Activated naive CD4-positive, alpha-beta T cell treated with anti-CD3 and anti-CD28 coated beads, Interleukin-2, amount 10 ng/mL, durations not matched to agents 7 days and 5 days (primary cell): ENCODE measurements around the gene KCNAB2.

ENCODE experiments used
- CTCF ChIA-PET: fragments of 350-600 bp; sonication (Branson Sonifier 250); formaldehyde crosslinking; loops from one replicate; lab custom pipeline; 2021; ENCODE audit warnings: antibody characterized with exemption; lab: Charles Lee
- DNase-seq: peaks from one replicate; pipeline ENCODE4 v3.0.0-alpha.2; 2020
- H3K27ac Mint-ChIP-seq: one replicate; pipeline ENCODE4 v1.8.0; 2021; ENCODE audit warnings: mild to moderate bottlenecking, moderate library complexity, mixed read lengths
- H3K27me3 Mint-ChIP-seq: one replicate; pipeline ENCODE4 v1.8.0; 2021; ENCODE audit warnings: mild to moderate bottlenecking, mixed read lengths
- H3K36me3 Mint-ChIP-seq: one replicate; pipeline ENCODE4 v1.8.0; 2021; ENCODE audit warnings: mixed read lengths
- H3K4me1 Mint-ChIP-seq: one replicate; pipeline ENCODE4 v1.8.0; 2021; ENCODE audit warnings: mixed read lengths
- H3K4me3 Mint-ChIP-seq: one replicate; pipeline ENCODE4 v1.8.0; 2021; ENCODE audit warnings: mild to moderate bottlenecking, moderate library complexity, mixed read lengths
- H3K9me3 Mint-ChIP-seq: one replicate; pipeline ENCODE4 v1.8.0; 2021; ENCODE audit warnings: mixed read lengths

Gene KCNAB2

GRCh38 chr1:6108476-6108875, 62.8 kb downstream of the KCNAB2 start:
- no peaks in the 10 kb centered on the region for H3K4me1 Mint-ChIP-seq
- H3K27ac Mint-ChIP-seq = no peak overlapping the region
- H3K9me3 Mint-ChIP-seq = peaks cover 4% of the 10 kb centered on the region
- CTCF ChIA-PET = interaction anchor here (1.4 to 1.6 kb wide), 2 partner anchors 134 to 137 kb away, joined by 3 to 6 read pairs; no protein-coding TSS in a partner anchor
- no peak for DNase-seq
- H3K4me3 Mint-ChIP-seq = no peak overlapping the region
- H3K36me3 Mint-ChIP-seq = no peaks in the 10 kb centered on the region
- H3K27me3 Mint-ChIP-seq = peaks cover 45% of the 10 kb centered on the region

- no peak overlapping the region for H3K4me3 Mint-ChIP-seq
- CTCF ChIA-PET = interaction anchor here (0.5 to 1.6 kb wide), 3 partner anchors 134 to 411 kb away, joined by 3 to 6 read pairs (median 3); no protein-coding TSS in a partner anchor
- no peaks in the 10 kb centered on the region for H3K4me1 Mint-ChIP-seq
- peaks cover 4% of the 10 kb centered on the region for H3K9me3 Mint-ChIP-seq
- no peak overlapping the region for H3K27ac Mint-ChIP-seq
- H3K27me3 Mint-ChIP-seq = peaks cover 46% of the 10 kb centered on the region
- H3K36me3 Mint-ChIP-seq = no peaks in the 10 kb centered on the region
- DNase-seq = peak; percentile 55
These were observed 63.4 kb downstream of the KCNAB2 start for GRCh38 chr1:6108937-6109614.

DNA sequence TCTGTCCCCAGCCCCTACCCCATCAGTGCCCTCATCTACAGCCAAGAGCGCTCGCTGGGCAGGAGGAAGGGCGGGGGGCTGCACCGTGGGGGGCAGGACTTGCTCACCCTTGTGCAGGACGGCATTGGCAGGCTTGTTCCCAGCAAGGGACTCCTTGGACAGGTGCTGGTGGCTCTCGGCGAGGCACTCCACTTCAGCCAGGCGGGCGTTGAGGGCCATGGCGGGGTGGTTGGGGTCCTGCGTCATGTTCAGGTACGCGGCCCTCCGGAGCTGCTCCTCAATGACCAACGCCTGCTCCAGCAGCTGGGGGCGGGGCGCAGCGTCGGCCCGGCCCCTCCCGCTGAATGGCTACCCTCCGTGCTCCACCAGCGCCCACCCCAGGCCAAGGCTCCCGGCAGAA, 64.0 kb downstream of the KCNAB2 start:
- no peaks in the 10 kb centered on the region for H3K36me3 Mint-ChIP-seq
- peaks cover 46% of the 10 kb centered on the region for H3K27me3 Mint-ChIP-seq
- H3K4me3 Mint-ChIP-seq = no peak overlapping the region
- H3K27ac Mint-ChIP-seq = no peak overlapping the region
- H3K9me3 Mint-ChIP-seq = peaks cover 4% of the 10 kb centered on the region
- H3K4me1 Mint-ChIP-seq = no peaks in the 10 kb centered on the region
- CTCF ChIA-PET = interaction anchor here (0.5 to 1.6 kb wide), 3 partner anchors 133 to 411 kb away, joined by 3 to 6 read pairs (median 3); no protein-coding TSS in a partner anchor
- no peak for DNase-seq

DNA sequence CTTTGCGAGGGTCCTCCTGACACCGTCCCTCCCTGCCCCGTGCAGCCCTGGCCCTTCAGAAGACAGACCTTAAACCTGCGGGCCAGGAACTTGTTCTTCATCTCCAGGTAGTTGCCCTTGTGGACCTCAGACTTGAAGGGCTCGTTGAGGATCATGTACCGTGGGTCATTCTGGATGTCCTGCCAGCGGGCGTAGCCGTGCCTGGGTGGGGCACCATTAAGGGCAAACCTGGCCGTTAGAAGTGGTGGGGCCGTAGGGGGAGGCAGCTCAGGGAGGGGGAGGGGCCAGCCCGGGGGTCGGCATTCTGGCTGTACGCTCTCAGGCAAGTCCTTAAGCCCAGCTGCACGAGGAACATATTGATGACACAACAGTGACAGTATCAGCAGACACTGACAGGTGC, 64.6 kb downstream of the KCNAB2 start:
- DNase-seq = no peak
- CTCF ChIA-PET = interaction anchor here (0.7 to 1.6 kb wide), 2 partner anchors 66 to 135 kb away, joined by 3 to 6 read pairs; no protein-coding TSS in a partner anchor

GRCh38 chr1:6111571-6111970, 65.9 kb downstream of the KCNAB2 start:
- CTCF ChIA-PET = no interaction called here
- Mint-ChIP-seq H3K4me1 (peaks cover under 1% of the 10 kb centered on the region), H3K9me3 (peaks cover 5% of the 10 kb centered on the region), H3K36me3 (no peaks in the 10 kb centered on the region), H3K27me3 (peaks cover 52% of the 10 kb centered on the region), H3K27ac (no peak overlapping the region), H3K4me3 (no peak overlapping the region)
- no peak for DNase-seq

More for the DNA sequence above, 64.6 kb downstream of the KCNAB2 start:
- Mint-ChIP-seq H3K36me3 (no peaks in the 10 kb centered on the region), H3K27ac (no peak overlapping the region), H3K9me3 (peaks cover 4% of the 10 kb centered on the region), H3K27me3 (peaks cover 49% of the 10 kb centered on the region), H3K4me3 (no peak overlapping the region), H3K4me1 (no peaks in the 10 kb centered on the region)

- Mint-ChIP-seq H3K9me3 (peaks cover 10% of the 10 kb centered on the region), H3K27me3 (peaks cover 51% of the 10 kb centered on the region), H3K27ac (no peak overlapping the region), H3K4me1 (peaks cover 4% of the 10 kb centered on the region), H3K36me3 (no peaks in the 10 kb centered on the region), H3K4me3 (no peak overlapping the region)
- DNase-seq = no peak
- CTCF ChIA-PET = interaction anchor here (1.3 kb wide), 1 partner anchor 9 kb away, joined by 3 read pairs; no protein-coding TSS in a partner anchor
These were observed 66.5 kb downstream of the KCNAB2 start for GRCh38 chr1:6111991-6112689.

- DNase-seq = no peak
- Mint-ChIP-seq H3K27me3 (peaks cover 46% of the 10 kb centered on the region), H3K9me3 (peaks cover 7% of the 10 kb centered on the region), H3K4me3 (no peak overlapping the region), H3K36me3 (no peaks in the 10 kb centered on the region), H3K4me1 (peaks cover 4% of the 10 kb centered on the region), H3K27ac (no peak overlapping the region)
- CTCF ChIA-PET = interaction anchor here (1.3 kb wide), 1 partner anchor 9 kb away, joined by 3 read pairs; no protein-coding TSS in a partner anchor
These were observed 67.0 kb downstream of the KCNAB2 start for GRCh38 chr1:6112690-6113005.

DNA sequence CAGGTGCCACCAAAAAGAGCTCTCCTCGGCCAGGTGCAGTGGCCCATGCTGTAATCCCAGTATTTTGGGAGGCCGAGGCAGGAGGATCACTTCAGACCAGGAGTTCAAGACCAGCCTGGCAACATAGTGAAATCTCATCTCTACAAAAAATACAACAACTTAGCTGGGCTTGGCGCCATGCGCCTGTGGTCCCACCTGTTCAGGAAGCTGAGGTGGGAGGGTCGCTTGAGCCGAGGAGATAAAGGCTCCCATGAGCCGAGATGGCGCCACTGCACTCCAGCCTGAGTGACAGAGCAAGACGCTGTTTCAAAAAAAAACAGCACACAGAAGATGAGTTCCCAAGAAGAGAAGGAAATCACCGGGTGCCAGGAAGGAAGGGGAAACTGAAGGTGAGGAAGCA, 67.4 kb downstream of the KCNAB2 start:
- DNase-seq = no peak
- CTCF ChIA-PET = interaction anchor here (1.3 kb wide), 1 partner anchor 10 kb away, joined by 3 read pairs; no protein-coding TSS in a partner anchor
- Mint-ChIP-seq H3K4me1 (peaks cover 4% of the 10 kb centered on the region), H3K27ac (no peak overlapping the region), H3K36me3 (no peaks in the 10 kb centered on the region), H3K27me3 (peaks cover 45% of the 10 kb centered on the region), H3K9me3 (peaks cover 6% of the 10 kb centered on the region), H3K4me3 (no peak overlapping the region)

DNA sequence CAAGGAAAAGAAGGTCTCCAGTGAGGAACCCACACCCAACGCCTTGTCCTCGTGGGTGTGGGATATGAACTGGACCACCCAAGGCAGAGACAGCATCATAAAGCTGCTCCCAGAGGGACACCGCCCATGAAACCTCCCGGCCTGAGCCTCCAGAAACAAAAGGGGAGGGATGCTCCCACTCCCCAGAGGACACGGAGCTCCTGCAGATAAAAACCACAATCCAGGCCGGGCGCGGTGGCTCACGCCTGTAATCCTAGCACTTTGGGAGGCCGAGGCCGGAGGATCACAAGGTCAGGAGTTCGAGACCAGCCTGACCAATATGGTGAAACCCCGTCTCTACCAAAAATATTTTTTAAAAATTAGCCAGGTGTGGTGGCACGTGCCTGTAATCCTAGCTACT, 68.1 kb downstream of the KCNAB2 start:
- Mint-ChIP-seq H3K27ac (no peak overlapping the region), H3K4me3 (no peak overlapping the region), H3K27me3 (peaks cover 42% of the 10 kb centered on the region), H3K9me3 (peaks cover 6% of the 10 kb centered on the region), H3K4me1 (peaks cover 4% of the 10 kb centered on the region), H3K36me3 (no peaks in the 10 kb centered on the region)
- CTCF ChIA-PET = no interaction called here
- no peak for DNase-seq

DNA sequence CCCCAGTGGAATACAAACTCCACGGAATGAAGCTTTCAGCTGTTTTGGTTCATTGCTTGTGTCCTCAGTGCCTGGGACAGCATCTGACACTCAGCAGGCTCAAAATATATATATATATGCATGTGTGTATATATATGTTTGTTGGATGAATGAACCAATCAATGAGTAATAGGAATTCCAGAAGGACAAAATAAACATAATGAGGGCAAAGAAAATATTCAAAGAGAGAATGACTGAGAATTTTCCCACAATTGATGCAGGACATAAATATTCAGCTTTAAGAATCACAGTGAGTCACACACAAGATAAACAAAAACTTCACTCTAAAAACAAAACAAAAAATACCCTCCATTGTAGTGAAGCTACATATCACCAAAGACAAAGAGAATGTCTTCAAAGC, 70.4 kb downstream of the KCNAB2 start:
- Mint-ChIP-seq H3K4me3 (no peak overlapping the region), H3K9me3 (peaks cover 6% of the 10 kb centered on the region), H3K4me1 (peaks cover 4% of the 10 kb centered on the region), H3K27me3 (peaks cover 38% of the 10 kb centered on the region), H3K36me3 (no peaks in the 10 kb centered on the region), H3K27ac (no peak overlapping the region)
- DNase-seq = no peak
- CTCF ChIA-PET = interaction anchor here (1.2 kb wide), 1 partner anchor 131 kb away, joined by 3 read pairs; no protein-coding TSS in a partner anchor

- Mint-ChIP-seq H3K27ac (no peak overlapping the region), H3K36me3 (no peaks in the 10 kb centered on the region), H3K4me1 (peaks cover 4% of the 10 kb centered on the region), H3K9me3 (peaks cover 6% of the 10 kb centered on the region), H3K4me3 (no peak overlapping the region), H3K27me3 (peaks cover 29% of the 10 kb centered on the region)
- no peak for DNase-seq
- CTCF ChIA-PET = interaction anchor here (0.6 to 1.2 kb wide), 2 partner anchors 130 to 388 kb away, joined by 3 read pairs; no protein-coding TSS in a partner anchor
These were observed 71.4 kb downstream of the KCNAB2 start for GRCh38 chr1:6117064-6117463.

DNA sequence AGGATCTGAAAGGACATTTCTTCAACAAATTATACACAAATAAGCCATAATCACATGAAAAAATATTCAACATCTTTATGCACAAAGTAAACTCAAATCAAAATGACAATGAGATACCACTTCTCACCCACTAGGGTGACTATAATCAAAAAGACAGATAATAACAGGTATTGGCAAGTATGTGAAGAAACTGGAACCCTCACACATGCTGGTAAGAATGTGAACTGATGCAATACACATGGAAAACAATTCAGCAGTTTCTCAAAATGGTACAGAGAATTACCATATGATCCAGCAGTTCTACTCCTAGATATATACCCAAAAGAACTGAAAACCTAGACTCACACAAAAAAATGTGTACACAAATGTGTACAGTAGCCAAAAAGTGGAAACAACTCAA, 71.9 kb downstream of the KCNAB2 start:
- no peak for DNase-seq
- Mint-ChIP-seq H3K36me3 (no peaks in the 10 kb centered on the region), H3K27me3 (peaks cover 24% of the 10 kb centered on the region), H3K4me3 (no peak overlapping the region), H3K4me1 (peaks cover 4% of the 10 kb centered on the region), H3K9me3 (peaks cover 6% of the 10 kb centered on the region), H3K27ac (no peak overlapping the region)
- CTCF ChIA-PET = interaction anchor here (0.6 kb wide), 1 partner anchor 387 kb away, joined by 3 read pairs; no protein-coding TSS in a partner anchor

DNA sequence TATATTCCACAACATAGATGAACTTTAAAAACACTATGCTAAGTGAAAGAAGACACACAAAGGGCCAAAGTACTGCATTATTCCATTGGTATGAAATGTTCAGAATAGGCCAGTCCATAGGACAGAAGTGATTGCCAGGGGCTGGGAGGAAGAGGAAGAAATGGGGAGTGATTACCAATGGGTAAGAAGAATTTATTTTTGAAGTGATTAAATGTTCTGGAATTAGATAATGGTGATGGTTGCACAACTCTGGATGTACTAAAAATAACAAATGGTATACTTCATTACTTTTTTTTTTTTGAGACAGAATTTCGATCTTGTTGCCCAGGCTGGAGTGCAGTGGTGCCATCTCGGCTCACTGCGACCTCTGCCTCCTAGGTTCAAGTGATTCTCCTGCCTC, 72.7 kb downstream of the KCNAB2 start:
- Mint-ChIP-seq H3K27ac (no peak overlapping the region), H3K27me3 (peaks cover 16% of the 10 kb centered on the region), H3K36me3 (no peaks in the 10 kb centered on the region), H3K9me3 (peaks cover 6% of the 10 kb centered on the region), H3K4me1 (peaks cover 4% of the 10 kb centered on the region), H3K4me3 (no peak overlapping the region)
- CTCF ChIA-PET = no interaction called here
- DNase-seq = no peak

- DNase-seq = no peak
- H3K4me3 Mint-ChIP-seq = no peak overlapping the region
- no peaks in the 10 kb centered on the region for H3K36me3 Mint-ChIP-seq
- H3K9me3 Mint-ChIP-seq = peaks cover 6% of the 10 kb centered on the region
- CTCF ChIA-PET = no interaction called here
- H3K27me3 Mint-ChIP-seq = peaks cover 10% of the 10 kb centered on the region
- no peak overlapping the region for H3K27ac Mint-ChIP-seq
- peaks cover 4% of the 10 kb centered on the region for H3K4me1 Mint-ChIP-seq
These were observed 75.3 kb downstream of the KCNAB2 start for GRCh38 chr1:6121021-6121421.
